Hepatocyte (in vitro differentiated cells): Measurements from ENCODE around the gene FASTK. TPM values are rescaled to one million over a fixed set of nuclear protein-coding genes. Genes with fewer than 3 reads are reported as not detected.

Source experiments
- DNase-seq: peaks from one replicate; pipeline ENCODE4 v3.0.0-alpha.2; 2016; ENCODE audit warnings: low spot score
- H2AFZ ChIP-seq: fragments of 200-600 bp; sonication (generic); 2 replicates; pipeline ENCODE4 v1.6.0; 2016; ENCODE audit warnings: antibody characterized with exemption, mild to moderate bottlenecking
- H3K27ac ChIP-seq: fragments of 200-600 bp; sonication (generic); 2 replicates; pipeline ENCODE4 v1.5.1; 2016; ENCODE audit warnings: mild to moderate bottlenecking
- H3K27me3 ChIP-seq: fragments of 200-600 bp; sonication (generic); 2 replicates; pipeline ENCODE4 v1.6.1; 2016
- H3K36me3 ChIP-seq: fragments of 200-600 bp; sonication (generic); replicated peaks from 2 replicates; pipeline ENCODE4 v1.5.1; 2016; ENCODE audit warnings: low read depth; ENCODE audit not compliant: insufficient read depth
- H3K4me1 ChIP-seq: fragments of 200-600 bp; sonication (generic); 2 replicates; pipeline ENCODE4 v1.5.1; 2016; ENCODE audit warnings: mild to moderate bottlenecking, moderate library complexity; ENCODE audit not compliant: insufficient read depth
- H3K4me2 ChIP-seq: fragments of 200-600 bp; sonication (generic); 2 replicates; pipeline ENCODE4 v1.6.0; 2016
- H3K4me3 ChIP-seq: fragments of 200-600 bp; sonication (generic); 2 replicates; pipeline ENCODE4 v1.5.1; 2016; ENCODE audit warnings: mild to moderate bottlenecking
- H3K79me2 ChIP-seq: fragments of 200-600 bp; sonication (generic); 2 replicates; pipeline ENCODE4 v1.6.0; 2017; ENCODE audit warnings: mild to moderate bottlenecking
- H3K9me2 ChIP-seq: fragments of 200-600 bp; sonication (generic); replicated peaks from 2 replicates; pipeline ENCODE4 v1.6.0; 2017; ENCODE audit warnings: mild to moderate bottlenecking; ENCODE audit not compliant: insufficient read depth
- H3K9me3 ChIP-seq: fragments of 200-600 bp; sonication (generic); 2 replicates; pipeline ENCODE4 v1.5.1; 2016; ENCODE audit warnings: low read depth, mild to moderate bottlenecking
- H4K20me1 ChIP-seq: fragments of 200-600 bp; sonication (generic); 2 replicates; pipeline ENCODE4 v1.6.0; 2016; ENCODE audit warnings: mild to moderate bottlenecking; ENCODE audit not compliant: insufficient read depth, poor library complexity, severe bottlenecking
- EZH2 ChIP-seq: fragments of 200-600 bp; sonication (generic); IDR thresholded peaks from 2 replicates; pipeline ENCODE4 v1.6.1; 2016; ENCODE audit warnings: antibody characterized with exemption, mild to moderate bottlenecking, borderline replicate concordance
- EZH2phosphoT487 ChIP-seq: fragments of 200-600 bp; sonication (generic); IDR thresholded peaks from one replicate; pipeline ENCODE4 v1.6.1; 2018; ENCODE audit warnings: antibody characterized with exemption, mild to moderate bottlenecking, low read depth, moderate library complexity; ENCODE audit not compliant: unreplicated experiment, severe bottlenecking
- whole genome bisulfite sequencing: methylation state at CpG from one replicate; pipeline ENCODE4 v1.1.6; 2016; ENCODE audit warnings: low lambda C conversion rate; ENCODE audit errors: missing lambda C conversion rate; 5-methylcytosine and 5-hydroxymethylcytosine counted together
- polyA plus RNA-seq: library from polyadenylated mRNA; unstranded; fragments of >200 nt; fragmentation: Nextera tagmentation; extraction: Ambion mirVana; gene quantifications from 2 replicates; pipeline ENCODE4 v1.2.1, GENCODE V29; 2016
- total RNA-seq: library from RNA; depleted of rRNA; stranded (reverse); fragments of >200 nt; gene quantifications from 2 replicates; pipeline ENCODE4 v1.2.3, GENCODE V29; 2014
- TF ChIP-seq, protein P1 (sequence below): fragments of 200-600 bp; sonication (generic); IDR thresholded peaks from 2 replicates; pipeline ENCODE4 v1.5.1; 2016; ENCODE audit warnings: antibody characterized with exemption, mild to moderate bottlenecking; ENCODE audit not compliant: poor library complexity

The FASTK gene
- total and polyA plus RNA-seq, 2 experiments from 2014 or later = 105 to 193 TPM

DNA sequence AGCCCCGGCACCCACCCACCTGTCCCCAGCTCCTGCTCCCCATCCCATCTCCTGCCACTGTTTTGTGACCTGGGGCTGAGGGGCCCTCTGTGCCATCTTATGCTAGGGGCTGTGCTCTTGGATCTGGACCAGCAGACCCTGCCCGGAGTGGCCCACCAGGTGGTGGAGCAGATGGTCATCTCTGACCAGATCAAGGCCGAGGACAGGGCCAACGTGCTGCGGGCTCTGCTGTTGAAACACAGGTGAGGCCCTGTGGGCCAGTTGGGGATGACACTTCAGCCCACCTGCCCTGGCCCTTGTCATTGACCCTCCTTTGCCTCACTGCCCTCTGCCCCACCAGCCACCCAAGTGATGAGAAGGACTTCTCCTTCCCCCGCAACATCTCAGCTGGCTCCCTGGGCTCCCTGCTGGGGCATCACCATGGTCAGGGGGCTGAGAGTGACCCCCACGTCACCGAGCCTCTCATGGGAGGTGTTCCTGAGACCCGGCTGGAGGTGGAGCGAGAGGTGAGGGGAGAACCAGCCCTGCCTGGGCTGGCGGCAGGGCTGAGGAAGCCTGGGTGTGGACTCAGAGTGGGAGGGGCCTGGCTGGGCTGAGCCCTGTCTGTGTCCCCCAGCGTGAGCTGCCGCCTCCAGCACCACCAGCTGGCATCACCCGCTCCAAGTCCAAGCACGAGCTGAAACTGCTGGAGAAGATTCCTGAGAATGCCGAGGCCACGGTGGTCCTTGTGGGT, 10.6 kb downstream of the FASTK start:
- Histone ChIP-seq H3K36me3 (no peaks in the 10 kb centered on the region), H3K4me3 (no peak overlapping the region), H3K4me1 (no peaks in the 10 kb centered on the region), H3K79me2 (peaks cover 9% of the 10 kb centered on the region), H2AFZ (no peak overlapping the region), H3K9me2 (no peaks in the 10 kb centered on the region), H3K4me2 (no peak overlapping the region), H3K9me3 (no peaks in the 10 kb centered on the region), H3K27ac (no peak overlapping the region), H4K20me1 (peaks cover 2% of the 10 kb centered on the region), H3K27me3 (no peaks in the 10 kb centered on the region)
- TF ChIP-seq EZH2phosphoT487 = no peak
- TF ChIP-seq EZH2 = no peak
- TF ChIP-seq, protein P1, sequence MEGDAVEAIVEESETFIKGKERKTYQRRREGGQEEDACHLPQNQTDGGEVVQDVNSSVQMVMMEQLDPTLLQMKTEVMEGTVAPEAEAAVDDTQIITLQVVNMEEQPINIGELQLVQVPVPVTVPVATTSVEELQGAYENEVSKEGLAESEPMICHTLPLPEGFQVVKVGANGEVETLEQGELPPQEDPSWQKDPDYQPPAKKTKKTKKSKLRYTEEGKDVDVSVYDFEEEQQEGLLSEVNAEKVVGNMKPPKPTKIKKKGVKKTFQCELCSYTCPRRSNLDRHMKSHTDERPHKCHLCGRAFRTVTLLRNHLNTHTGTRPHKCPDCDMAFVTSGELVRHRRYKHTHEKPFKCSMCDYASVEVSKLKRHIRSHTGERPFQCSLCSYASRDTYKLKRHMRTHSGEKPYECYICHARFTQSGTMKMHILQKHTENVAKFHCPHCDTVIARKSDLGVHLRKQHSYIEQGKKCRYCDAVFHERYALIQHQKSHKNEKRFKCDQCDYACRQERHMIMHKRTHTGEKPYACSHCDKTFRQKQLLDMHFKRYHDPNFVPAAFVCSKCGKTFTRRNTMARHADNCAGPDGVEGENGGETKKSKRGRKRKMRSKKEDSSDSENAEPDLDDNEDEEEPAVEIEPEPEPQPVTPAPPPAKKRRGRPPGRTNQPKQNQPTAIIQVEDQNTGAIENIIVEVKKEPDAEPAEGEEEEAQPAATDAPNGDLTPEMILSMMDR = no peak
- no peak for DNase-seq
- 98% methylated on average over 17 of the region's 17 CpGs for WGBS

DNA sequence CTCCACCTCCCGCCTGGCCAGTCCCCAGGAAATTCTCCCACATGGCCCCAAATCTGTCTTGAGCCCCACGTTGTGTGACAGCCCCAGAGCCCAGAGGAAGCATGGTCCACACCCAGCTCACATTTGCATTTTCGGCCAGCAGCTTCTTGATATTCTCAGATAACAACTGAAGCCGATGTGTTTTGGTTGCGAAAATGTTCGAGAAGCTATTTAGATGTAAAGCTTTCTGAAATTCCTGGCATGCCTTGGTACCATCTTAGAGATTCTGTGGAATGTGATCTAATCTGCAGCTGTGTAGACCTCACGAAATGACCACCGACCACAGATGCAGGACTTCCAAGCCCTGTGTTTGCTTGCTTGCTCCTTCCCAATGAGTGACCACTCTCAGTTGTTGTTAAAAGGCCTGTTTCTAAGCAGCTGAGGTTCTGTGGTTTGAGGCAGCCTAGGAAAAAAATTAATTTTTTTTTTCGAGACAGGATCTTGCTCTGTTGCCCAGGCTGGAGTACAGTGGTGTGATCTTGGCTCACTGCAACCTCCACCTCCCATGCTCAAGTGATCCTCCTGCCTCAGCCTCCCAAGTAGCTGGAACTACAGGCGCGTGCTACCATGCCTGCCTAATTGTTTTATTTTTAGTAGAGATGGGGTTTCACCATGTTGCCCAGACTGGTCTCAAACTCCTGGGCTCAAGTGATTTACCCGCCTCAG, 12.4 kb downstream of the FASTK start:
- TF ChIP-seq, protein P1 = no peak
- TF ChIP-seq EZH2phosphoT487 (no peak), EZH2 (no peak)
- H3K36me3 ChIP-seq = no peaks in the 10 kb centered on the region
- H3K9me3 ChIP-seq = no peaks in the 10 kb centered on the region
- H3K79me2 ChIP-seq = peaks cover 25% of the 10 kb centered on the region
- no peak overlapping the region for H3K27ac ChIP-seq
- no peak for DNase-seq
- H3K4me3 ChIP-seq = no peak overlapping the region
- H3K27me3 ChIP-seq = no peaks in the 10 kb centered on the region
- peaks cover 5% of the 10 kb centered on the region for H3K4me1 ChIP-seq
- H3K4me2 ChIP-seq = no peak overlapping the region
- H2AFZ ChIP-seq = no peak overlapping the region
- peaks cover 17% of the 10 kb centered on the region for H4K20me1 ChIP-seq
- no peaks in the 10 kb centered on the region for H3K9me2 ChIP-seq
- WGBS = 73% methylated on average over 12 of the region's 12 CpGs

DNA sequence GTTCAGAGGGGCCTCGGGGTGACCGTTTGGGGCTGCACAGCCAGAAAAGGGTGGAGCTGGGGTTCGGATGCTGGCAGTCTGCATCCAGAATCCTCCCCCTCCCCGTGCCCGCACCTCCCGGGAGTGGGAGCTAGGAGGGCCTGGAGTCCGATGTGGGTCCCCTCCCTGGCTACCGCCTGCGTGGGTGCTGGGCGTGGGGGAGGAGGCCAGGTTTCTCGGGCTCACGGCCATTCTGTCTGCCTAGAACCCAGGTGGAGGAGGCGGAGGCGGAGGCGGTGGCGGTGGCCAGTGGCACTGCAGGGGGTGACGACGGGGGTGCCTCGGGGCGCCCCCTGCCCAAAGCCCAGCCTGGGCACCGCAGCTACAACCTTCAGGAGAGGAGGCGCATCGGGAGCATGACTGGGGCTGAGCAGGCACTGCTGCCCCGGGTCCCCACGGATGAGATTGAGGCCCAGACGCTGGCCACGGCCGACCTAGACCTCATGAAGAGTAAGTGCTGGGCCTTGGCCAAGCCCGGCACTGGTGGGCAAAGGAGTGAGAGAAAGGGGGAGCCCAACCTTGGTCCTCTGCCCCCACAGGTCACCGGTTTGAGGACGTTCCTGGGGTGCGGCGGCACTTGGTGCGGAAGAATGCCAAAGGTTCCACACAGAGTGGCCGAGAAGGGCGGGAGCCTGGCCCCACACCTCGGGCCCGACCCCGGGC, 14.2 kb downstream of the FASTK start:
- Histone ChIP-seq H4K20me1 (peaks cover 22% of the 10 kb centered on the region), H3K27ac (no peak overlapping the region), H3K4me1 (peaks cover 19% of the 10 kb centered on the region), H2AFZ (no peak overlapping the region), H3K9me2 (no peaks in the 10 kb centered on the region), H3K4me3 (no peak overlapping the region), H3K79me2 (peaks cover 32% of the 10 kb centered on the region), H3K9me3 (no peaks in the 10 kb centered on the region), H3K4me2 (no peak overlapping the region), H3K36me3 (no peaks in the 10 kb centered on the region), H3K27me3 (no peaks in the 10 kb centered on the region)
- TF ChIP-seq EZH2 (no peak), EZH2phosphoT487 (no peak)
- TF ChIP-seq, protein P1 = no peak
- no peak for DNase-seq
- WGBS = 97% methylated on average over 32 of the region's 39 CpGs
